IPS-20b (cell line): ENCODE measurements around the gene ARHGAP1.

Experiments used
- H3K27ac ChIP-seq: one replicate; pipeline ENCODE4 v1.5.1; 2013; ENCODE audit warnings: low read length
- H3K27me3 ChIP-seq: 2 replicates; pipeline ENCODE4 v1.6.1; 2013; ENCODE audit warnings: mild to moderate bottlenecking, low read length, inconsistent platforms; ENCODE audit not compliant: insufficient read depth
- H3K36me3 ChIP-seq: 2 replicates; pipeline ENCODE4 v1.6.1; 2013; ENCODE audit warnings: low read depth, mild to moderate bottlenecking, inconsistent platforms, low read length, moderate library complexity; ENCODE audit not compliant: insufficient read depth
- H3K4me1 ChIP-seq: 2 replicates; pipeline ENCODE4 v1.6.1; 2013; ENCODE audit warnings: mild to moderate bottlenecking, control low read depth, inconsistent platforms, low read length, moderate library complexity; ENCODE audit not compliant: insufficient read depth
- H3K4me3 ChIP-seq: 2 replicates; pipeline ENCODE4 v1.5.1; 2013; ENCODE audit warnings: mild to moderate bottlenecking, low read length, inconsistent platforms
- H3K9ac ChIP-seq: 2 replicates; pipeline ENCODE4 v1.6.1; 2013; ENCODE audit warnings: low read depth, mild to moderate bottlenecking, inconsistent platforms, low read length, moderate library complexity
- H3K9me3 ChIP-seq: 2 replicates; pipeline ENCODE4 v1.6.1; 2013; ENCODE audit warnings: mild to moderate bottlenecking, low read depth, low read length, inconsistent platforms; ENCODE audit not compliant: insufficient read depth

Gene ARHGAP1

DNA sequence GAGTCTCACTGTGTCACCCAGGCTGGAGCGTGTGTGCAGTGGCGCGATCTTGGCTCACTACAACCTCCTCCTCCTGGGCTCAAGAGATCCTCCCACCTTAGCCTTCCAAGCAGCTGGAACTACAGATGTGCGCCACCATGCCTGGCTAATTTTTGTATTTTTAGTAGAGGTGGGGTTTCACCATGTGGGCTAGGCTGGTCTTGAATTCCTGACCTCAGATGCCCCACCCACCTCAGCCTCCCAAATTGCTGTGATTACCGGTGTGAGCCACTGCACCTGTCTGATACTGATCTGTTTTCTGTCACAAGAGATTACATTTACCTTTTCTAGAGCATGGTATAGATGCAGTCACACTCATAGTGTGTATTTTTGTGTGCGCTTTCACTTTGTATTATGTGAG is 71.5 kb downstream of the ARHGAP1 start:
- Histone ChIP-seq H3K27me3 (no peaks in the 10 kb centered on the region), H3K9me3 (no peaks in the 10 kb centered on the region), H3K4me1 (no peaks in the 10 kb centered on the region), H3K9ac (no peak overlapping the region), H3K36me3 (peaks cover 46% of the 10 kb centered on the region), H3K4me3 (no peak overlapping the region), H3K27ac (no peak overlapping the region)
